ENCODE data around the gene SLFN11. TPM values are rescaled to one million over a fixed set of nuclear protein-coding genes. Genes with fewer than 3 reads are reported as not detected.
"Not testable (repeated sequence)": the region's sequence is repeated elsewhere in the genome, so short reads cannot be mapped to it uniquely, and the experiment has no call there.

The SLFN11 gene
- total RNA-seq, 1 donor from 2014 or later = 30.2 TPM

- no peak for DNase-seq (ENCODE audit: extremely low read depth, low read depth, low spot score)
These were observed 61.1 kb downstream of the SLFN11 start for GRCh38 chr17:35312346-35312745.

- DNase-seq (ENCODE audit: extremely low read depth, low read depth, low spot score) = not testable (repeated sequence)
These were observed 64.1 kb downstream of the SLFN11 start for GRCh38 chr17:35309345-35309744.

Other genes starting within 250 kb of the SLFN11 start
- 11.8 and 20.7 TPM in 2 replicates for gene NLE1, start 231.3 kb downstream of the SLFN11 start, total RNA-seq
- 0.12 TPM in 1 of 2 replicates, not detected in the other for gene UNC45B, start 225.8 kb downstream of the SLFN11 start, total RNA-seq
- gene SLC35G3, start 179.2 kb downstream of the SLFN11 start, total RNA-seq = not detected in 2 replicates
- gene SLFN5, start 130.5 kb downstream of the SLFN11 start, total RNA-seq = 34.3 and 35.3 TPM in 2 replicates
- 27.6 and 33.2 TPM in 2 replicates for gene SLFN12, start 58.9 kb upstream of the SLFN11 start, total RNA-seq
- gene SLFN13, start 75.1 kb upstream of the SLFN11 start, total RNA-seq = 0.82 and 1.1 TPM in 2 replicates
- 0.05 TPM in 1 of 2 replicates, not detected in the other for gene SLFN12L, start 164.1 kb upstream of the SLFN11 start, total RNA-seq
- 0.18 TPM in 1 of 2 replicates, not detected in the other for gene SLFN14, start 187.2 kb upstream of the SLFN11 start, total RNA-seq
- 4.6 and 6.3 TPM in 2 replicates for gene PEX12, start 204.9 kb upstream of the SLFN11 start, total RNA-seq
- gene AP2B1, start 213.7 kb upstream of the SLFN11 start, total RNA-seq = 168 and 203 TPM in 2 replicates

Data from glomerular endothelial cell (primary cell).